ENCODE measurements around the gene FKBP6. TPM values are rescaled to one million over a fixed set of nuclear protein-coding genes. Genes with fewer than 3 reads are reported as not detected.
"Not testable (repeated sequence)": the region's sequence is repeated elsewhere in the genome, so short reads cannot be mapped to it uniquely, and the experiment has no call there.

Gene FKBP6
- total RNA-seq, 1 donor from 2014 or later = not detected

DNA sequence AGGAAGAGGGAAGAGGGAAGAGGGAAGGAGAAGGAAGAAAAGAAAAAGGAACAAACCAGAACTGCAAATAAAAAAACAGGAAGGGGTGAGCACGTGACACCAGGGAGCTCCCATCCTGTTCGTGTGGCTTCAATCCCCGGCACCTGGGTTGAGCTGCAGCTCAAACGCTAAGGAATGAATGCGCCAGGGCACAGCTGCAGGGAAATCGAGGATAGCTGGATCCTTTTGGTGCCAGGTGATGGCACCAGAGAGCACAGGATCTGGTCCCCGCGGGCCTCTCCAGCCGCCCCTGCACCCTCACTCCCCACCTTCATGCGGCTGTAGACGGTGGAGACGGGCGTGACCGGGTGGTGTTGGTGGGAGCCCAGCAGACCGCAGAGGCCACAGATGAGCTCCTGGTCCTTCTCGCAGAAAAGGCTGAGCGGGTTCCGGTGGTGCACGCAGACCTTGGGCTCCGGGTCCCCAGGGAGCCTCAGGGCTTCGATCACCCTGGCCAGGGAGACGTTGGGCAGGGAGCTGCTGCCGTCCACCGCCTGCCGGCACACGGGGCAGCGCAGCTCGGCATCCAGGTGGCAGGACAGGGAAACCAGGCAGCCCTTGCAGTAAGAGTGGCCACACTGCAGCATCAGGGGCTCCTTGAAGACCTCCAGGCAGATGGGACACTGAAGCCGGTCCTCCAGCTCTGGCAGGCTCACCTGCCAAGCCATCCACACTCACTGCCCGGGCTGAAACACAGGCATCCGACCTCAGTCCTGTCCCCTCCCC lies 3.7 kb upstream of the FKBP6 start:
- H3K9me3 Mint-ChIP-seq (ENCODE audit: low read depth); DNase-seq (ENCODE audit: low spot score); H3K27me3 Mint-ChIP-seq (ENCODE audit: low read depth); H3K4me1 Mint-ChIP-seq (ENCODE audit: low read depth); H3K36me3 Mint-ChIP-seq (ENCODE audit: low read depth): not testable (repeated sequence)
- Mint-ChIP-seq H3K4me3 (ENCODE audit: unreplicated experiment) (peak overlapping the region; percentile 48), H3K27ac (ENCODE audit: unreplicated experiment) (peak overlapping the region; percentile 27)
- TF ChIP-seq, protein P1, sequence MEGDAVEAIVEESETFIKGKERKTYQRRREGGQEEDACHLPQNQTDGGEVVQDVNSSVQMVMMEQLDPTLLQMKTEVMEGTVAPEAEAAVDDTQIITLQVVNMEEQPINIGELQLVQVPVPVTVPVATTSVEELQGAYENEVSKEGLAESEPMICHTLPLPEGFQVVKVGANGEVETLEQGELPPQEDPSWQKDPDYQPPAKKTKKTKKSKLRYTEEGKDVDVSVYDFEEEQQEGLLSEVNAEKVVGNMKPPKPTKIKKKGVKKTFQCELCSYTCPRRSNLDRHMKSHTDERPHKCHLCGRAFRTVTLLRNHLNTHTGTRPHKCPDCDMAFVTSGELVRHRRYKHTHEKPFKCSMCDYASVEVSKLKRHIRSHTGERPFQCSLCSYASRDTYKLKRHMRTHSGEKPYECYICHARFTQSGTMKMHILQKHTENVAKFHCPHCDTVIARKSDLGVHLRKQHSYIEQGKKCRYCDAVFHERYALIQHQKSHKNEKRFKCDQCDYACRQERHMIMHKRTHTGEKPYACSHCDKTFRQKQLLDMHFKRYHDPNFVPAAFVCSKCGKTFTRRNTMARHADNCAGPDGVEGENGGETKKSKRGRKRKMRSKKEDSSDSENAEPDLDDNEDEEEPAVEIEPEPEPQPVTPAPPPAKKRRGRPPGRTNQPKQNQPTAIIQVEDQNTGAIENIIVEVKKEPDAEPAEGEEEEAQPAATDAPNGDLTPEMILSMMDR (IDR thresholded peaks at IDR 0.05) = peak; percentile 79

GRCh38 chr7:73325424-73325823 lies 2.5 kb upstream of the FKBP6 start:
- H3K4me3 Mint-ChIP-seq (ENCODE audit: unreplicated experiment); H3K9me3 Mint-ChIP-seq (ENCODE audit: low read depth); H3K27ac Mint-ChIP-seq (ENCODE audit: unreplicated experiment); H3K27me3 Mint-ChIP-seq (ENCODE audit: low read depth); DNase-seq (ENCODE audit: low spot score); H3K36me3 Mint-ChIP-seq (ENCODE audit: low read depth): not testable (repeated sequence)
- H3K4me1 Mint-ChIP-seq (ENCODE audit: low read depth) = peaks cover 16% of the 10 kb centered on the region

- not testable (repeated sequence) for DNase-seq (ENCODE audit: low spot score); H3K9me3 Mint-ChIP-seq (ENCODE audit: low read depth); H3K4me3 Mint-ChIP-seq (ENCODE audit: unreplicated experiment); H3K27ac Mint-ChIP-seq (ENCODE audit: unreplicated experiment); H3K27me3 Mint-ChIP-seq (ENCODE audit: low read depth); H3K36me3 Mint-ChIP-seq (ENCODE audit: low read depth)
- peaks cover 18% of the 10 kb centered on the region for H3K4me1 Mint-ChIP-seq (ENCODE audit: low read depth)
These were observed 512 bp upstream of the FKBP6 start for GRCh38 chr7:73327449-73327848.

GRCh38 chr7:73328696-73329095 lies 735 bp downstream of the FKBP6 start:
- DNase-seq (ENCODE audit: low spot score) = no peak
- TF ChIP-seq, protein P1 (IDR thresholded peaks at IDR 0.05) = no peak
- Mint-ChIP-seq H3K9me3 (ENCODE audit: low read depth) (no peaks in the 10 kb centered on the region), H3K36me3 (ENCODE audit: low read depth) (no peaks in the 10 kb centered on the region), H3K4me1 (ENCODE audit: low read depth) (peaks cover 16% of the 10 kb centered on the region), H3K4me3 (ENCODE audit: unreplicated experiment) (no peak overlapping the region), H3K27me3 (ENCODE audit: low read depth) (no peaks in the 10 kb centered on the region), H3K27ac (ENCODE audit: unreplicated experiment) (no peak overlapping the region)

- H3K4me1 Mint-ChIP-seq (ENCODE audit: low read depth) = peaks cover 9% of the 10 kb centered on the region
- no peaks in the 10 kb centered on the region for H3K27me3 Mint-ChIP-seq (ENCODE audit: low read depth)
- no peak for DNase-seq (ENCODE audit: low spot score)
- H3K36me3 Mint-ChIP-seq (ENCODE audit: low read depth) = no peaks in the 10 kb centered on the region
- TF ChIP-seq, protein P1 (IDR thresholded peaks at IDR 0.05) = no peak
- H3K27ac Mint-ChIP-seq (ENCODE audit: unreplicated experiment) = no peak overlapping the region
- H3K4me3 Mint-ChIP-seq (ENCODE audit: unreplicated experiment) = no peak overlapping the region
- no peaks in the 10 kb centered on the region for H3K9me3 Mint-ChIP-seq (ENCODE audit: low read depth)
These were observed 2.1 kb downstream of the FKBP6 start for GRCh38 chr7:73329861-73330581.

DNA sequence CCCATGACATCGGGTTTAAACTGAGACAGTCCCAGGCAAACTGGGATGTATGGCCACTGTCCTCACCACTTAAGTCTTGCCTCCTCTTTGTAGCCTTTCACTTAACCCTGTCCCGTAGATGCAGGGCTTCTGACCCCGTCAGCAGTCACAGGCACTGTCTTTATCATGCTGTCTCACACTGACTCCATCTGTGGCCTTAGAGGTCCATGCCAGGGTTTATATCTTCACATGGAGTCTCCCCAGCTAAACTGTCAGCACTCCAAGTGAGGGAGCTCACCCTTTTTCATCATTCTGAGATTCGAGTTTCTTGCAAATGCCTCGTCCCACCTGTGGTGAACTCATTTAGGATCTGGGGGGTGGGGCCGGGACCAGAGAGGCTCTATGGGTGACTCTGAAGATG lies 2.8 kb downstream of the FKBP6 start:
- TF ChIP-seq, protein P1 (IDR thresholded peaks at IDR 0.05) = no peak
- Mint-ChIP-seq H3K27me3 (ENCODE audit: low read depth) (no peaks in the 10 kb centered on the region), H3K4me1 (ENCODE audit: low read depth) (peaks cover 9% of the 10 kb centered on the region), H3K9me3 (ENCODE audit: low read depth) (no peaks in the 10 kb centered on the region), H3K4me3 (ENCODE audit: unreplicated experiment) (no peak overlapping the region), H3K36me3 (ENCODE audit: low read depth) (no peaks in the 10 kb centered on the region), H3K27ac (ENCODE audit: unreplicated experiment) (no peak overlapping the region)
- DNase-seq (ENCODE audit: low spot score) = no peak

All from chondrocyte (in vitro differentiated cells).